Esophagus squamous epithelium (tissue), 5 donors: ENCODE data around the gene SLC22A31. TPM values are rescaled to one million over a fixed set of nuclear protein-coding genes. Genes with fewer than 3 reads are reported as not detected.

Experiments used
- DNase-seq: peaks from one replicate; lab custom pipeline; 2025; lab: John Stamatoyannopoulos, UW
- H3K27ac ChIP-seq, 4 donors: fragments of 200-600 bp; sonication (generic); one replicate each; pipeline ENCODE4 v1.5.1; 2016 to 2019; ENCODE audit warnings: mild to moderate bottlenecking in 1 of 4
- H3K27me3 ChIP-seq, 4 donors: fragments of 200-600 bp; sonication (generic); 1 replicate in 3 of 4; 2 replicates in 1 of 4; pipeline versions ENCODE4 v1.5.1 to v1.6.0; 2017 to 2021; ENCODE audit warnings: antibody characterized with exemption in 1 of 4
- H3K36me3 ChIP-seq, 3 donors: fragments of 200-600 bp; sonication (generic); one replicate each; pipeline ENCODE4 v1.5.1; 2016 to 2019
- H3K4me1 ChIP-seq, 3 donors: fragments of 200-600 bp; sonication (generic); one replicate each; pipeline ENCODE4 v1.5.1; 2017 to 2019
- H3K4me3 ChIP-seq, 4 donors: fragments of 200-600 bp; sonication (generic); 1 replicate in 3 of 4; 2 replicates in 1 of 4; pipeline ENCODE4 v1.5.1; 2016 to 2019; ENCODE audit warnings: mild to moderate bottlenecking in 2 of 4, moderate library complexity in 1 of 4
- H3K9me3 ChIP-seq, 3 donors: fragments of 200-600 bp; sonication (generic); one replicate each; pipeline ENCODE4 v1.5.1; 2016 to 2019
- CTCF ChIP-seq, 6 experiments: fragments of 450-650 bp in 4 of 6; fragments of 200-600 bp in 2 of 6; sonication (generic) in 2 of 6; IDR thresholded peaks; one replicate each; pipeline ENCODE4 v1.5.1; 2016 to 2019; ENCODE audit warnings: antibody characterized with exemption in 6 of 6, mild to moderate bottlenecking in 4 of 6, moderate library complexity in 4 of 6
- POLR2A ChIP-seq, 4 donors: fragments of 450-650 bp; IDR thresholded peaks; one replicate each; pipeline ENCODE4 v1.6.1; 2017; ENCODE audit warnings: antibody characterized with exemption in 4 of 4, mild to moderate bottlenecking in 4 of 4, moderate library complexity in 3 of 4
- WGBS, 2 donors: methylation state at CpG; one replicate each; pipeline ENCODE4 v1.1.5; 2018; 5-methylcytosine and 5-hydroxymethylcytosine counted together
- intact Hi-C: fragments of 100-400 bp; cut with DNase I; formaldehyde crosslinking; loops from one replicate; pipeline ENCODE4 v1.15.0; 2022
- total RNA-seq, 4 donors: library from RNA; depleted of rRNA; stranded (reverse); fragments of >200 nt; gene quantifications; one replicate each; pipeline ENCODE4 v1.1.0, GENCODE V29; 2016
- donor health status: DM: yes; HTN: yes; CAD: no.

The SLC22A31 gene
- total RNA-seq, 4 donors from 2014 or later, result not detected

DNA sequence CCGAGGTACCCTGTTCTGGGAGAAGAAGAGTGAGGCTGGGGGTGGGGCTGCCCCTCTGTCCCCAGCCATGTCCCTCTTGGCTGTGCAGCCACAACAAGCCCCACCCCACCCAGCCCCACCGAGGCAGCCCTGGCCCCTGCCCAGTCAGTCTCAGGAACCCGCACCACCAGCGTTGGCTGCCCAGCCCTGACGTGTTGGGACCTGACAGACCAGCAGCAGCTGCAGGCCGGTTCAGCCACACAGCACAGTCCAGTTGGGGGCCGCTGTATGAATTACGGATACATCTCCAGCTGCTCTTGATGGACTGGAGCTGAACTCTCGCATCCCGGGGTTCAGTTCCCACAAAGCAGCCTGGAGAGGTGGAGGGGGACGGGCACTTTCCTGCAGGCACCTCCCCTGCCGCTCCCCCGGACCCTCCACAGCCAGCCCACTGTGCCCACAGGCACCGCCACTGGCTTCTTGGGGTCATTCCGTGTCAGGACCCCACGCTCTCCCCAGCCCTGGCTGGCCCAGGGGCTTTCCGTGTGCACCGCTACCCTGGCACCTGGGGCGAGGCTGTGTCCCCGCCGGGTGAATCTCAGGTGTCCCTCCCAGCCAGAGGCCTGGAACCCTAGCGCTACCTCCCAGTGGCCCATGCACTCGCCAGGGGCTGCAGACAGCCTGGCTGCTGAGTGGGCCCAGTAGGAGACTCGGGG lies 21.7 kb downstream of the SLC22A31 start:
- H3K36me3 ChIP-seq, result no peaks in the 10 kb centered on the region
- H3K4me3 ChIP-seq, result no peak overlapping the region
- H3K27ac ChIP-seq, result no peak overlapping the region
- H3K27me3 ChIP-seq, result peaks cover 0 to 95% (median 0%) of the 10 kb centered on the region in 4 donors
- no peak for DNase-seq
- H3K4me1 ChIP-seq, result peaks cover 0 to 7% (median 0%) of the 10 kb centered on the region in 3 donors
- intact Hi-C loops, result no loop called here
- no peaks in the 10 kb centered on the region for H3K9me3 ChIP-seq
- TF ChIP-seq CTCF (IDR thresholded peaks at IDR 0.05) (no peak), POLR2A (IDR thresholded peaks at IDR 0.05) (no peak)
- WGBS, 2 donors, result 74% methylated on average over 9 of the region's 24 CpGs; no CpG with 5 or more reads in 1 of the 2 donors

- intact Hi-C loops, result no loop called here
- H3K9me3 ChIP-seq, result no peaks in the 10 kb centered on the region
- H3K36me3 ChIP-seq, result no peaks in the 10 kb centered on the region
- WGBS, 2 donors, result 50 to 72% methylated on average over 2 to 4 of the region's 12 CpGs
- peaks cover 0 to 7% (median 0%) of the 10 kb centered on the region in 3 donors for H3K4me1 ChIP-seq
- TF ChIP-seq CTCF (IDR thresholded peaks at IDR 0.05), result no peak
- no peak for TF ChIP-seq POLR2A (IDR thresholded peaks at IDR 0.05)
- H3K4me3 ChIP-seq, result no peak overlapping the region
- H3K27me3 ChIP-seq, result peaks cover 0 to 95% (median 0%) of the 10 kb centered on the region in 4 donors
- DNase-seq, result no peak
- no peak overlapping the region for H3K27ac ChIP-seq
Measured at GRCh38 chr16:89177501-89177900, 22.8 kb downstream of the SLC22A31 start.

DNA sequence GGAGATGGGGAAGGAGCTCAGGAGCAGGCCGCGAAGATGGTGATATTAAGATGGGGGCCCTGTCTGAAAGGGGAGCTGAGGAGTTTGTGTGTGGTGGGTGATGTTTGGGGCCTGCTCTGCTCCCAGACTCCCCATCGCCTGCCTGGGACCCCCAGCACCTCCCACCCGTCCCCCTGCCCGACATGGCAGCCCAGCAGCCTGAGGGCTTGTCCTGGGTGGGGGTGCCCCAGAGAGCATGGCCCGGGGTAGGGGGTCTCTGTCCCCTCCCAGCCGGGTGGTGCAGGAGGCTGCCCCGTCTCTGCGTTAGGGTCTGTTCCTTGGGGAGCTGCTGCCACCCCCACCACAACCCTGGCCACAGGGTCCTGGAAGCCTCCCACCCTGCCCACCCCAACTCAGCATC lies 23.6 kb downstream of the SLC22A31 start:
- no peak for TF ChIP-seq POLR2A (IDR thresholded peaks at IDR 0.05)
- no peak for TF ChIP-seq CTCF (IDR thresholded peaks at IDR 0.05)
- Histone ChIP-seq H3K4me1 (peaks cover 1 to 12% (median 5%) of the 10 kb centered on the region in 3 donors), H3K36me3 (no peaks in the 10 kb centered on the region), H3K9me3 (no peaks in the 10 kb centered on the region), H3K27ac (no peak overlapping the region), H3K27me3 (peaks cover 0 to 99% (median 0%) of the 10 kb centered on the region in 4 donors), H3K4me3 (no peak overlapping the region)
- 94% methylated on average over 2 to 6 of the region's 9 CpGs for WGBS, 2 donors
- intact Hi-C loops, result no loop called here
- no peak for DNase-seq

- no peak for DNase-seq
- no peaks in the 10 kb centered on the region for H3K36me3 ChIP-seq
- TF ChIP-seq CTCF (IDR thresholded peaks at IDR 0.05) (no peak), POLR2A (IDR thresholded peaks at IDR 0.05) (no peak)
- H3K9me3 ChIP-seq, result no peaks in the 10 kb centered on the region
- intact Hi-C loops, result no loop called here
- 90% methylated on average over 2 of the region's 27 CpGs; no CpG with 5 or more reads in 1 of the 2 donors for WGBS, 2 donors
- no peak overlapping the region for H3K4me3 ChIP-seq
- H3K27me3 ChIP-seq, result peaks cover 0 to 99% (median 0%) of the 10 kb centered on the region in 4 donors
- no peak overlapping the region for H3K27ac ChIP-seq
- peaks cover 4 to 17% (median 8%) of the 10 kb centered on the region in 3 donors for H3K4me1 ChIP-seq
Measured at GRCh38 chr16:89176147-89176690, 24.1 kb downstream of the SLC22A31 start.
